Measurements from ENCODE around the gene OTUD6A.
"Not testable (repeated sequence)": the region's sequence is repeated elsewhere in the genome, so short reads cannot be mapped to it uniquely, and the experiment has no call there.

OTUD6A gene

GRCh38 chrX:70049406-70049805 lies 12.9 kb upstream of the OTUD6A start:
- DNase-seq: no peak

GRCh38 chrX:70049925-70050324 lies 12.3 kb upstream of the OTUD6A start, which contains the start of gene AWAT2:
TSS of gene AWAT2 (minus strand) at chrX:70049938. CDS start at chrX:70049932, 6 bp downstream.
- DNase-seq: no peak

DNA sequence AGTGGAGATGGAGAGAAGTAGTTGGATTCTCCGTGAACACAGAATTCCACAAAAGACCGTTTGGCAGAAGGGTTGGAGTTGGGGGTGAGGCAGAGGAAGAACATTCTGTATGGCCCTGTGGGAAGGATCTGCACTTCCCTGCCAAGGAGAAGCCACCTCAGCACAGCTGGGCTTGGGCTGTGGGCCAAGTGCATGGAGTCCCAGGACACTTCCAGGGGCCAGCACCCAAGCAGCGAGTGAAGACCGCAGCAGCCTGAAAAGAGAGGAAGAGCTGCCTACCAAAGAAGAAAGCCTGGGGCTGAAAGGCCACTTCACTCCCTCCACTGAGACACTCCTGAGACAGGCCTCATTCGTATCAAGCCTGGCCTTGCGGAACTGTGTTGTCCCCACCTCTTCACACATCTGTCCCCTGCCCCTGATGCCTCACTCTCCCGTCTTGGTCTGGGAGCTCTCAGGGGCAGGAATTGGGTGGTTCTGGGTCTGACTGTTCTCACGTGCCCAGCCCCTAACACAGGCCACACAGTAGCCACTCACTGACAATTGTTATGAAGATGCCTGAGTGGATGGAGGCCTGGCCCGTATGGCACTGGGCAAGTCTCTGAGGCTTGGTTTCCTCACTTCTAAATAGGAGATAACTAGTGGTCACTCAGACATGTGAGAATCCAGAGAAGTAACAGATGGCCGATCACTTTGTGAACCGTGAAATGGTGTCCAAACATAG lies 9.2 kb upstream of the OTUD6A start:
- no peak for DNase-seq

DNA sequence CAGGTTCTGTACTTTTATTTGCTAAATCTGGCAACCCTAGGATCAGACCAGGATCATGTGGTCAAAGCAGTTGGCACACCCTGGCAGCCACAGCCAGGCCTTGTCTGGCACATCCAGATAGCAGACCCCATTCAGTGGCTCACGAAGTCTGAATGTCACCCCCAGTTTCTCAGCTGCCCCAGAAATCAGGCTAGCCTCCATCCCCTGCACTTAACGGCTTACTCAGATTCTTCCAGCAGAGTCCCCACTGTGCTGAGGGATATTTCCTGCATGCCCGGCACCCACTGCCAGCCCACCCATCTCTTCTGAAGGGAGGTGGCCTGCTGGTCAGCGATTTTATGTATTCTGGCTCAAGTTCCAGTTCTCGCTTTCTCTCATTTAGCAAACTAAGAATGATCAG lies 7.9 kb upstream of the OTUD6A start:
- DNase-seq: no peak

DNA sequence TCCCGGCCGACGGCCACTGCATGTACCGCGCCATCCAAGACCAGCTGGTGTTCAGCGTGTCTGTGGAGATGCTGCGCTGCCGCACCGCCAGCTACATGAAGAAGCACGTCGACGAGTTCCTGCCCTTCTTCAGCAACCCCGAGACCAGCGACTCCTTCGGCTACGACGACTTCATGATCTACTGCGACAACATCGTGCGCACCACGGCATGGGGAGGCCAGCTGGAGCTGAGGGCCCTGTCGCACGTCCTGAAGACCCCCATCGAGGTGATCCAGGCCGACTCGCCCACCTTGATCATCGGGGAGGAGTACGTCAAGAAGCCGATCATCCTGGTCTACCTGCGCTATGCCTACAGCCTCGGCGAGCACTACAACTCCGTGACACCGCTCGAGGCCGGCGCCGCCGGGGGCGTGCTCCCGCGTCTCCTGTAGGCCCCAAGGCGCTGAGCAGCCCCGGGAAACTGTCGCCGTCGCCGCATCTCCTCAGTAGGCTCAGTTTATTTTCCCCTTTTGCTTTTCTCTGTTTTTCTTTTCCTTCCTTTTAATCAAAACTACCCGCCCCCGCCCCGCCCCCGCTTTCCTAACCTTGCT lies 799 bp downstream of the OTUD6A start:
- no peak for DNase-seq

GRCh38 chrX:70066646-70067045 lies 4.4 kb downstream of the OTUD6A start:
- no peak for DNase-seq

DNA sequence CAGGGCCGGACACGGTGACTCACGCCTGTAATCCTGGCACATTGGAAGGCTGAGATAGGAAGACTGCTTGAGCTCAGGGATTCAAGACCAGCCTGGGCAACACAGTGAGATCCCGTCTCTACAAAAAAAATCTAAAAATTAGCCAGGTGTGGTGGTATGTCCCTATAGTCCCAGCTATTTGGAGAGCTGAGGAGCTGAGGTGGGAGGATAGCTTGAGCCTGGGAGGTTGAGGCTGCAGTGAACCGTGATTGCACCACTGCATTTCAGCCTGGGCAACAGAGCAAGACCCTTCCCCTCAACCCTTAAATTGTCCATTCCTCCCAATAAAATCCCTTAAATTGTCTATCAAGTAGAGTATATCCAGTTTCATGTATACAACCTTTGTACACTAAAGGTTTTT lies 17.0 kb downstream of the OTUD6A start:
- no peak for DNase-seq

GRCh38 chrX:70079870-70080269 lies 17.6 kb downstream of the OTUD6A start:
- DNase-seq: no peak

- DNase-seq: no peak
These were observed 20.5 kb downstream of the OTUD6A start for GRCh38 chrX:70082723-70083122.

- DNase-seq: no peak
These were observed 22.5 kb downstream of the OTUD6A start for GRCh38 chrX:70084592-70085240.

- DNase-seq: no peak
These were observed 25.8 kb downstream of the OTUD6A start for GRCh38 chrX:70087857-70088630.

DNA sequence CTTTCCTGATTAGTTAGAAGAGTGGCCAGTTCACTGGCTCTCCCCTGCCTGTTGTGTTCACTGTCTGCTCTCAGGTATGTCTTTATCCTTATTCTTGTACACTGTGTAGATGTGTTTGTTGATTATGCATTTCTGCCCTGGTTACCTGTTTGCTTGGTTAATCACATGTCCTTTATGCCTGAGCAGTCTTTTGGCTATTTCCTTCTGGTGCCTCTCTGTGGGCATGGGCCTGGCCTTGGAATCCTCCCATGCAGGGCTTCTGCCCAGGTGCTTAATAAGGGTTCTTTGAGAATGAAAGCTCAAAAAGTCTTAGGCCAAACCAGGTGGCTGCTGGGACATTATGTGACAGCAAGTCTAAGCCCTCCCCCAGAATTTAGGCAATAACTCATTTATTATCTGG lies 26.5 kb downstream of the OTUD6A start:
- DNase-seq: no peak

DNA sequence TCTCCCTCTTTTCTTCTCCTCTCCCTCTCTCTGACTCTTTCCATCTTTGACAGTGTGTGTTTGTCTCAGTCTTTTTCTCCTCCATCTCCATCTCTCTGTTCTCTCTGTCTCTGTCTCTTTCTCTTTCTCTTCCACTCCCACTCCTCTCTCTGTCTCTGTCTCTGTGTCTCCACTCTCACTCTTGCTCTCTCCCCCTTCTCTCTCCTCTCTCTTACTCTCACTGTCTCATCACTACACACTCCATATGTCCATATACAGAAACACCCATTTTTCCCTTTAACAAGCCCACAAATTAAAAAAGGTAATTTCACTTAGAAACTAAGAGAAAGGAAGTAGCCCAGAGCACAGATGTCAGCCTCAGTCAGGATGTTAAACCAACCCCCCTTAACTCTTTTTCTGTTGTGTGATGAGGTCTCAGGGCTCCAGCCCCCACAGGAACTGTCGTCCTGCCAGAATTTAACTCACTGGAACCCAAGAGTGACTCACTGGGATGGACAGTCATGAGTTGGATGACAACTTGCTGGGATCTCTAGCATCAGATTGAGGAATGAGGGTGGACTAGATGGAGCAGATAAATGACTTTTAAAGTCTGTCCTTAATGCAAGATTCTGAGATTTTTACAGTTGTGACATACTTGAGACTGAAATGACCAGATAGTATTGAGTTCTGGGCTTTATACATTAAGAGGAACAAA lies 27.5 kb downstream of the OTUD6A start:
- DNase-seq: no peak

DNA sequence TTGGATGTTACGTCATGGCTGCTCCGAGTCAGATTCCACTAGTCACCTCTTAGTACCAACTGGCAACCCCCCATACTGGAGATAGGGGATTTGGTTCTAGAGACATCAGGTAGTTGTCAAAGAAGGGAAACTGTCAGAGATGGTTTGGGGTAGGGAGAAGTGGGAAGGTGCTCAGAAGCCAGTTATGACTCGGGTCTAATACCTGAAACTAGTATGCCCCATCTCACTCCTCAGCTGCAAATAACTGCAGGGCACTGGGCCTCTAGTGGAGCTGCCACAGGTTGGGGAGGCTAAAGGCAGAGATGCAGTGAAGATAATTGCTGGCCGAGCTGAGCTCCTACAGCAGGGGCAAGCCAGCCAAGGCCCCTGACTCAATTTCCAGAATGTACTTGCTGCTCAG lies 30.0 kb downstream of the OTUD6A start:
- no peak for DNase-seq

- DNase-seq: no peak
These were observed 33.8 kb downstream of the OTUD6A start for GRCh38 chrX:70096052-70096451.

DNA sequence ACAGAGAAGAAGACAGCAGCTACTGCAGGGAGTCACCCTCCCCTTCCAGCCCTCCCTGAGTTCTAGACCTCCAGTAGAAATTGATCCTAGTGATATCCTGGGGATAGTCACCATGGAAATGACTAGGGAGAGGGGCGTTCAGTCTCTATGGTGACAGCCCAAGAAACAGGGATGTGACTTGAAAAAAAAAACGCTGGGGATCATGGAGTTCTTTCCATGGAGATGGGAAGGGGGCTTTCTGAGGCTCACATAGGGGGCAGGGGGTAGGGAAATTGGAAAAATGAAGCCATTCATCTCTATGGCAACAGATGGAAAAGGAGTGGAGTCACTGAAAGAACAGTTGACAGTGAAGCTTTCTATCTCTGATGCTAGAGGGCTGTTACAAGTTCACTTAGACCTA lies 43.0 kb downstream of the OTUD6A start:
- DNase-seq: no peak

DNA sequence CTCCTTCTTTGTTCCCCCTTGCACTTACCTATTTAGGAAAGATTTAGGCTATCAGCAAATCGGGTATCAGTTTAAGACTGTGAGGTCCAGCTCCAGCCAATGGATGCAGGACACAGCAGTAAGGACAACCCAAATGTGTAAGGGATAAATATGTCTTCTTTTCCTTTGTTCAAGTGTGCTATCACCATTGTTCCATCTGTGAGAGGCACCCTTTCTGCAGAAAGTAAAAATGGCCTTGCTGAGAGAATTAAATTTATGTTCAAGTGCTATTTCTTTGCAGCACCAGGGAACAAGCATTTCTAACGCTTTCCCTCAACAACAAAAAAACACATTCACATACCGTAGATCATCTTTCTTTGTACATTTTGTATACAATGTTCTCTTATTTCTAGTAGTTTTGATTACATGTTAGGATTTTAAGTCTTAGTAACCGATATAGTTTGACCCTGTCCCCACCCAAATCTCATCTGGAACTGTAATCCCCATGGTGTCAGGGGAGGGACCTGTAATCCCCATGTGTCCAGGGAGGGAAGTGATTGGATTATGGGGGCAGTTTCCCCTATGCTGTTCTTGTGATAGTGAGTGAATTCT lies 49.3 kb downstream of the OTUD6A start:
- DNase-seq: not testable (repeated sequence)
